Esophagus squamous epithelium (tissue), 5 donors: Measurements from ENCODE around the gene POLRMT. TPM values are rescaled to one million over a fixed set of nuclear protein-coding genes. Genes with fewer than 3 reads are reported as not detected.

Experiments used
- DNase-seq: peaks from one replicate; lab custom pipeline; 2025; lab: John Stamatoyannopoulos, UW
- H3K27ac ChIP-seq, 4 donors: fragments of 200-600 bp; sonication (generic); one replicate each; pipeline ENCODE4 v1.5.1; 2016 to 2019; ENCODE audit warnings: mild to moderate bottlenecking in 1 of 4
- H3K27me3 ChIP-seq, 4 donors: fragments of 200-600 bp; sonication (generic); 1 replicate in 3 of 4; 2 replicates in 1 of 4; pipeline versions ENCODE4 v1.5.1 to v1.6.0; 2017 to 2021; ENCODE audit warnings: antibody characterized with exemption in 1 of 4
- H3K36me3 ChIP-seq, 3 donors: fragments of 200-600 bp; sonication (generic); one replicate each; pipeline ENCODE4 v1.5.1; 2016 to 2019
- H3K4me1 ChIP-seq, 3 donors: fragments of 200-600 bp; sonication (generic); one replicate each; pipeline ENCODE4 v1.5.1; 2017 to 2019
- H3K4me3 ChIP-seq, 4 donors: fragments of 200-600 bp; sonication (generic); 1 replicate in 3 of 4; 2 replicates in 1 of 4; pipeline ENCODE4 v1.5.1; 2016 to 2019; ENCODE audit warnings: mild to moderate bottlenecking in 2 of 4, moderate library complexity in 1 of 4
- H3K9me3 ChIP-seq, 3 donors: fragments of 200-600 bp; sonication (generic); one replicate each; pipeline ENCODE4 v1.5.1; 2016 to 2019
- CTCF ChIP-seq, 6 experiments: fragments of 450-650 bp in 4 of 6; fragments of 200-600 bp in 2 of 6; sonication (generic) in 2 of 6; IDR thresholded peaks; one replicate each; pipeline ENCODE4 v1.5.1; 2016 to 2019; ENCODE audit warnings: antibody characterized with exemption in 6 of 6, mild to moderate bottlenecking in 4 of 6, moderate library complexity in 4 of 6
- POLR2A ChIP-seq, 4 donors: fragments of 450-650 bp; IDR thresholded peaks; one replicate each; pipeline ENCODE4 v1.6.1; 2017; ENCODE audit warnings: antibody characterized with exemption in 4 of 4, mild to moderate bottlenecking in 4 of 4, moderate library complexity in 3 of 4
- WGBS, 2 donors: methylation state at CpG; one replicate each; pipeline ENCODE4 v1.1.5; 2018; 5-methylcytosine and 5-hydroxymethylcytosine counted together
- intact Hi-C: fragments of 100-400 bp; cut with DNase I; formaldehyde crosslinking; loops from one replicate; pipeline ENCODE4 v1.15.0; 2022
- total RNA-seq, 4 donors: library from RNA; depleted of rRNA; stranded (reverse); fragments of >200 nt; gene quantifications; one replicate each; pipeline ENCODE4 v1.1.0, GENCODE V29; 2016
- donor health status: DM: yes; HTN: yes; CAD: no.

POLRMT gene
- total RNA-seq, 4 donors from 2014 or later, result 23.5 to 32.3 (median 25.0) TPM

DNA sequence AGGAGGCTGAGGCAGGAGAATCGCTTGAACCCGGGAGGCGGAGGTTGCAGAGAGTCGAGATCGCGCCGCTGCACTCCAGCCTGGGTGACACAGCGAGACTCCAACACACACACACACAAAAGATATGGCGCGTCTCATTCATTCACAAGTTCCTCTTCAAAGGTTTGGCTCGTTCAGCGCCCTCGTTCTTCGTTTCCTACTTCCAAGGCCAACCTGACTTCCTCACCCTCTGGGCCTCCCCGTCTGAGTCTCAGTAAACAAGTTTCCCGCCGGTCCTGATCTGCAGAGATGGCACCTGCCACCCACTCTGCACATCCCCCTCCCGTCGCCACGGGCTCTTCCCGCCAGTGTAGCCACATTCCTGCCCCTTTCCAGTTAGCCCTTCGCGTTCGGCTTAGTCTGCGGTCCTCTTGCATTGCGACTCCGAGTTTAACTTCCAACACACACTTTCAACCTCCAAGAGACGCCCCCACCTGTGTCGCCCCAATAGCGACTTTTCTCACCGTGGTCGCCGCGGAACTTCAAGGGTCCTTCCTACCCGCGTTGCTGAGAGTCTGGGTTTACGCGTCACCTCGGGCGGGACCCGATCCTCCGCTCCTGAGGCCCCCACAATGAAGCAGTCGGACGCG lies 62.3 kb downstream of the POLRMT start:
- TF ChIP-seq CTCF (IDR thresholded peaks at IDR 0.05) (no peak), POLR2A (IDR thresholded peaks at IDR 0.05) (no peak)
- H3K27me3 ChIP-seq, result no peaks in the 10 kb centered on the region
- 1 to 5% methylated on average over 27 to 34 of the region's 45 CpGs for WGBS, 2 donors
- no peaks in the 10 kb centered on the region for H3K9me3 ChIP-seq
- no peaks in the 10 kb centered on the region for H3K36me3 ChIP-seq
- DNase-seq, result no peak
- intact Hi-C loops, result no loop called here
- H3K4me3 ChIP-seq, result peak overlapping the region; percentile 69 to 100 (median 100)
- H3K4me1 ChIP-seq, result peaks cover 28 to 46% (median 35%) of the 10 kb centered on the region in 3 donors
- peak overlapping the region; percentile 83 to 97 (median 88) for H3K27ac ChIP-seq

GRCh38 chr19:570251-570686 lies 63.1 kb downstream of the POLRMT start:
- H3K36me3 ChIP-seq, result no peaks in the 10 kb centered on the region
- WGBS, 2 donors, result 74 to 80% methylated on average over 3 to 16 of the region's 25 CpGs
- H3K4me3 ChIP-seq, result no peak overlapping the region
- no peaks in the 10 kb centered on the region for H3K27me3 ChIP-seq
- intact Hi-C loops, result no loop called here
- peaks cover 20 to 38% (median 27%) of the 10 kb centered on the region in 3 donors for H3K4me1 ChIP-seq
- no peaks in the 10 kb centered on the region for H3K9me3 ChIP-seq
- TF ChIP-seq POLR2A (IDR thresholded peaks at IDR 0.05), result no peak
- no peak for TF ChIP-seq CTCF (IDR thresholded peaks at IDR 0.05)
- no peak for DNase-seq
- H3K27ac ChIP-seq, result no peak overlapping the region

DNA sequence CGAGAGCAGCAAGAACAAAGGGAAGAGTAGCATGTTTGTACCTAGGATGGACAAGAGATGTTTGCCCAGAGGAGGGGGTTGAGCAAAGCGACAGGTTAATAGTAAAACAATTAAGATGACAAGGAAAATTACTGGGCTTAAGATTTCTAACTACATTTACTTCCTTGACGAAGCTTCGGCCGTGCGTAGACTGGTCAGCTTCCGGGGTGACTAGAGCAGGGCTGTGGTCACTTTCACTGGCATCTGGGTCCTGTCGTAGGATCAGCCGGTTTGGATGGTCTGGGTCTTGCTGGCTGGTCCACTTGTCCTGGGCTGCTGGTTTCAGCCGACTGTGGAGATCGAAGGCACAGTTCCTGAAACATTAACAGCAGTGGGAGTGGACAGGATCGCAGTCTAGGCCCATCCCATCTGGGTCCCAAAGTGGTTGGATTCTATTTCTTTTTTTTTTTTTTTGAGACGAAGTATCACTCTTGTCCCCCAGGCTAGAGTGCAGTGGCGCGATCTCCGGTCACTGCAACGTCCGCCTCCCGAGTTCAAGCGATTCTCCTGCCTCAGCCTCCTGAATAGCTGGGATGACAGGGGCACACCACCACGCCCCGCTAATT lies 65.9 kb downstream of the POLRMT start:
- DNase-seq, result no peak
- Histone ChIP-seq H3K27me3 (no peaks in the 10 kb centered on the region), H3K36me3 (no peaks in the 10 kb centered on the region), H3K27ac (no peak overlapping the region), H3K4me1 (peaks cover 0 to 13% (median 8%) of the 10 kb centered on the region in 3 donors), H3K4me3 (no peak overlapping the region), H3K9me3 (no peaks in the 10 kb centered on the region)
- intact Hi-C loops, result no loop called here
- 87 to 90% methylated on average over 9 to 20 of the region's 22 CpGs for WGBS, 2 donors
- TF ChIP-seq POLR2A (IDR thresholded peaks at IDR 0.05) (no peak), CTCF (IDR thresholded peaks at IDR 0.05) (no peak)

Other genes starting within 250 kb of the POLRMT start
- 1 to 10 TPM in 1 of 4 donors, under 1 TPM in 3; 0.15 to 1.1 (median 0.45) TPM for gene C2CD4C, start 224.4 kb downstream of the POLRMT start, total RNA-seq
- gene SHC2, start 172.5 kb downstream of the POLRMT start, total RNA-seq, result 10 to 100 TPM in 1 of 4 donors, 1 to 10 TPM in 3; 1.1 to 10.2 (median 4.7) TPM
- under 1 TPM in 2 of 4 donors, not detected in 2; 0.19 to 0.40 TPM for gene MADCAM1, start 137.1 kb downstream of the POLRMT start, total RNA-seq
- gene TPGS1, start 126.0 kb downstream of the POLRMT start, total RNA-seq, result 10 to 100 TPM; 29.3 to 46.7 (median 35.6) TPM
- 10 to 100 TPM; 33.5 to 53.5 (median 34.5) TPM for gene CDC34, start 101.8 kb downstream of the POLRMT start, total RNA-seq
- gene GZMM, start 89.5 kb downstream of the POLRMT start, total RNA-seq, result under 1 TPM in 3 of 4 donors, not detected in 1; 0.48 to 0.95 (median 0.57) TPM
- gene BSG, start 60.9 kb downstream of the POLRMT start, total RNA-seq, result 100 to 1,000 TPM; 182 to 408 (median 289) TPM
- gene HCN2, start 43.7 kb downstream of the POLRMT start, total RNA-seq, result under 1 TPM in 3 of 4 donors, not detected in 1; 0.15 to 0.57 (median 0.29) TPM
- 1 to 10 TPM in 1 of 4 donors, under 1 TPM in 1, not detected in 2; 0.38 to 1.6 TPM for gene FGF22, start 6.3 kb upstream of the POLRMT start, total RNA-seq
- gene RNF126, start 29.7 kb upstream of the POLRMT start, total RNA-seq, result 100 to 1,000 TPM in 2 of 4 donors, 10 to 100 TPM in 2; 82.1 to 118 (median 98.4) TPM
- 10 to 100 TPM in 3 of 4 donors, 1 to 10 TPM in 1; 4.4 to 43.3 (median 17.7) TPM for gene FSTL3, start 42.9 kb upstream of the POLRMT start, total RNA-seq
- gene PRSS57, start 61.9 kb upstream of the POLRMT start, total RNA-seq, result not detected
- gene PALM, start 75.4 kb upstream of the POLRMT start, total RNA-seq, result 10 to 100 TPM in 1 of 4 donors, 1 to 10 TPM in 3; 2.6 to 19.3 (median 6.5) TPM
- 1 to 10 TPM in 2 of 4 donors, under 1 TPM in 1, not detected in 1; 0.11 to 1.3 (median 1.0) TPM for gene MISP, start 117.6 kb upstream of the POLRMT start, total RNA-seq
- 100 to 1,000 TPM; 139 to 167 (median 156) TPM for gene PTBP1, start 163.9 kb upstream of the POLRMT start, total RNA-seq
- not detected for gene PLPPR3, start 188.4 kb upstream of the POLRMT start, total RNA-seq
- not detected for gene AZU1, start 194.3 kb upstream of the POLRMT start, total RNA-seq
- gene PRTN3, start 207.5 kb upstream of the POLRMT start, total RNA-seq, result not detected
- under 1 TPM in 1 of 4 donors, not detected in 3; 0.95 TPM for gene ELANE, start 218.8 kb upstream of the POLRMT start, total RNA-seq
- 100 to 1,000 TPM in 2 of 4 donors, 10 to 100 TPM in 2; 52.2 to 883 (median 129) TPM for gene CFD, start 226.1 kb upstream of the POLRMT start, total RNA-seq